Fibroblast of pulmonary artery (primary cell): ENCODE measurements around the gene IGIP.

Source experiments
- DNase-seq: peaks from one replicate; pipeline ENCODE4 v3.0.0-alpha.2; 2010; ENCODE audit warnings: low read depth
- H3K4me3 ChIP-seq: replicated peaks from 2 replicates; pipeline ENCODE4 v1.5.1; 2011; ENCODE audit warnings: low read depth, mild to moderate bottlenecking, control low read depth, low read length, moderate library complexity
- CTCF ChIP-seq: IDR thresholded peaks from 2 replicates; pipeline ENCODE4 v1.5.1; 2011; ENCODE audit warnings: mild to moderate bottlenecking, control low read depth, low read length, inconsistent platforms; ENCODE audit errors: missing control alignments

IGIP gene

GRCh38 chr5:140162275-140162674, 36.5 kb downstream of the IGIP start:
- DNase-seq: no peak
- no peak for TF ChIP-seq CTCF
- no peak overlapping the region for H3K4me3 ChIP-seq

GRCh38 chr5:140162781-140163180, 37.0 kb downstream of the IGIP start:
- TF ChIP-seq CTCF: no peak
- no peak for DNase-seq
- H3K4me3 ChIP-seq: no peak overlapping the region

GRCh38 chr5:140165101-140165922, 39.6 kb downstream of the IGIP start:
- no peak for DNase-seq
- TF ChIP-seq CTCF: no peak
- no peak overlapping the region for H3K4me3 ChIP-seq

- no peak overlapping the region for H3K4me3 ChIP-seq
- no peak for DNase-seq
- TF ChIP-seq CTCF: no peak
Measured at GRCh38 chr5:140165923-140166270, 40.2 kb downstream of the IGIP start.

- no peak for TF ChIP-seq CTCF
- no peak overlapping the region for H3K4me3 ChIP-seq
- DNase-seq: no peak
Measured at GRCh38 chr5:140166911-140167310, 41.2 kb downstream of the IGIP start.

GRCh38 chr5:140168371-140168770, 42.6 kb downstream of the IGIP start:
- no peak overlapping the region for H3K4me3 ChIP-seq
- DNase-seq: no peak
- TF ChIP-seq CTCF: no peak

- no peak overlapping the region for H3K4me3 ChIP-seq
- peak; percentile 24 for TF ChIP-seq CTCF
- DNase-seq: peak; percentile 35
Measured at GRCh38 chr5:140169410-140169809, 43.7 kb downstream of the IGIP start.
